Keratinocyte (primary cell): ENCODE measurements around the gene EID2B. TPM values are rescaled to one million over a fixed set of nuclear protein-coding genes. Genes with fewer than 3 reads are reported as not detected.
A peak's percentile ranks its signal among the peaks of the same experiment; 100 is the strongest.

Experiments used
- DNase-seq: peaks from one replicate; pipeline ENCODE4 v3.0.0-alpha.2; 2011; ENCODE audit warnings: low read depth, missing footprints, low spot score
- FAIRE-seq: peaks from 2 replicates; lab custom pipeline; 2011; peaks lifted over from hg19 to GRCh38; lab: Jason Lieb, UNC
- H2AFZ ChIP-seq: 2 replicates; pipeline ENCODE4 v1.6.0; 2012; ENCODE audit warnings: low read length, control low read depth, inconsistent platforms; ENCODE audit not compliant: control insufficient read depth
- H3K27ac ChIP-seq: 2 replicates; pipeline ENCODE4 v1.5.1; 2011; ENCODE audit warnings: low read length; ENCODE audit not compliant: control insufficient read depth, insufficient read depth
- H3K27me3 ChIP-seq: 3 replicates; pipeline ENCODE4 v1.6.0; 2011; ENCODE audit warnings: low read length; ENCODE audit not compliant: control insufficient read depth, insufficient read depth; ENCODE audit errors: extremely low read depth
- H3K36me3 ChIP-seq, 2 experiments: 2 replicates in 1 of 2; 3 replicates in 1 of 2; pipeline ENCODE4 v1.5.1; 2011; ENCODE audit warnings: low read length in 2 of 2, mild to moderate bottlenecking in 1 of 2; ENCODE audit not compliant: control insufficient read depth in 2 of 2, insufficient read depth in 2 of 2; ENCODE audit errors: extremely low read depth in 1 of 2
- H3K4me1 ChIP-seq: 3 replicates; pipeline ENCODE4 v1.5.1; 2011; ENCODE audit warnings: low read length; ENCODE audit not compliant: control insufficient read depth, insufficient read depth; ENCODE audit errors: extremely low read depth
- H3K4me2 ChIP-seq: 3 replicates; pipeline ENCODE4 v1.6.0; 2011; ENCODE audit warnings: low read depth, low read length; ENCODE audit not compliant: control insufficient read depth, insufficient read depth; ENCODE audit errors: extremely low read depth
- H3K4me3 ChIP-seq, 3 experiments: fragments of 200-600 bp in 1 of 3; sonication (generic) in 1 of 3; 2 replicates in 2 of 3; 3 replicates in 1 of 3; pipeline ENCODE4 v1.5.1; 2011 to 2016; ENCODE audit warnings: low read length in 3 of 3, mild to moderate bottlenecking in 3 of 3, control low read depth in 2 of 3, inconsistent platforms in 1 of 3, low read depth in 1 of 3, mixed read lengths in 1 of 3, mixed run types in 1 of 3, moderate library complexity in 1 of 3; ENCODE audit not compliant: control insufficient read depth in 2 of 3, insufficient read depth in 2 of 3; ENCODE audit errors: extremely low read depth in 1 of 3
- H3K79me2 ChIP-seq: 2 replicates; pipeline ENCODE4 v1.6.0; 2012; ENCODE audit warnings: low read length; ENCODE audit not compliant: control insufficient read depth, insufficient read depth
- H3K9ac ChIP-seq: 3 replicates; pipeline ENCODE4 v1.6.0; 2011; ENCODE audit warnings: low read length; ENCODE audit not compliant: control insufficient read depth, insufficient read depth; ENCODE audit errors: extremely low read depth
- H3K9me1 ChIP-seq: 3 replicates; pipeline ENCODE4 v1.6.0; 2011; ENCODE audit warnings: low read length; ENCODE audit not compliant: control insufficient read depth, insufficient read depth; ENCODE audit errors: extremely low read depth
- H3K9me3 ChIP-seq: 2 replicates; pipeline ENCODE4 v1.5.1; 2012; ENCODE audit warnings: low read depth, low read length; ENCODE audit not compliant: control insufficient read depth
- H4K20me1 ChIP-seq: 3 replicates; pipeline ENCODE4 v1.6.0; 2011; ENCODE audit warnings: low read length; ENCODE audit not compliant: control insufficient read depth, insufficient read depth; ENCODE audit errors: extremely low read depth
- EZH2 ChIP-seq: IDR thresholded peaks from one replicate; pipeline ENCODE4 v1.6.1; 2012; ENCODE audit warnings: inconsistent platforms, mild to moderate bottlenecking, low read length, moderate library complexity
- dilution Hi-C: fragments of 300-500 bp; cut with MboI; formaldehyde crosslinking; loops from one replicate; pipeline ENCODE4 v1.7.0; 2020; ENCODE audit warnings: low sequenced_read_pairs; ENCODE audit not compliant: extremely low pct_ligation_motif_present
- polyA plus RNA-seq, 5 experiments: library from polyadenylated mRNA; depleted of rRNA in 3 of 5; stranded (reverse) in 3 of 5; stranded (forward) in 1 of 5; unstranded in 1 of 5; fragments of >200 nt; gene quantifications; 1 replicate in 1 of 5; 2 replicates in 3 of 5; 3 replicates in 1 of 5; pipeline versions ENCODE4 v1.2.1 to v1.2.3, GENCODE V29; 2011 to 2012; ENCODE audit warnings: missing spikeins in 2 of 5, low read depth in 1 of 5, low replicate concordance in 1 of 5
- TF ChIP-seq, protein P1 (sequence below), 3 experiments: IDR thresholded peaks in 1 of 3; conservative IDR thresholded peaks in 1 of 3; optimal IDR thresholded peaks in 1 of 3; 2 replicates in 2 of 3; 3 replicates in 1 of 3; pipeline versions ENCODE3 to v1.5.1; 2011; ENCODE audit warnings: low read length in 3 of 3, mild to moderate bottlenecking in 3 of 3, moderate library complexity in 2 of 3, control low read depth in 1 of 3, inconsistent platforms in 1 of 3; ENCODE audit not compliant: insufficient read depth in 2 of 3; ENCODE audit errors: extremely low read depth in 1 of 3

EID2B gene
- polyA plus RNA-seq, 1 donor (not counting 4 experiments of a cell fraction or from before 2014, with no cell fraction given) = 1.1 TPM

DNA sequence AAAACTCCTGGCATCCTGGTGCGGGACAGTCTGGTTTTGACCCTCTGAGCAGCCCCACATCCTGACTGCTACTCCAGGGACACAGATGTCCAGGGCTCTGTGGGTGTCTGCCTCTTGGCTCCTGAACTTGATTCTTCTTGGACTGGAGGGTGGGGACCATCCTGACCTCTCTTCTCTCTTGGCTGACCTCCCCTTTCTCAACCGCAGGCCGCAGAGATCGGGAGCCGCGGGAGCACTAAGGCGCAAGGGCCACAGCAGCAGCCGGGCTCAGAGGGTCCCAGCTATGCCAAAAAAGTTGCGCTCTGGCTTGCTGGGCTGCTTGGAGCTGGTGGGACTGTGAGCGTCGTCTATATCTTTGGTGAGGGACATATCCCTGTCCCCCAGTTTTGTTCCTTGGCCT is 51.0 kb downstream of the EID2B start:
- H3K27ac ChIP-seq = peak overlapping the region; percentile 94
- no peak for DNase-seq
- no peak for FAIRE-seq

DNA sequence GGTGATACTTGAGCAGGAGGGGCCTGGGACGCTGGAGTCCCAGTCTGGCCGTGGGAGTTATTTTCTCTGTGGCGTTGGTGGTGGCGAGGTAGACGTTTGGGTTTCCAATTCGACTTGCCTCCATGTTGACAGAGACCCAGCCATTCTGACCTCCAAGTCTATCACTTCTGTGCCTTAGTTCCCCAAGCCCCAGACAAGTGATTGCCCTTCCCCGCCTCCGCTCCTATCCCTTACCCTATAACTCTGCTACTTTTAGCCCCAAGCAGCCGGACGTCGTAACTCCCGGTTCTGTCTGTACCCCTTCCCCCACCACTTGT is 51.5 kb downstream of the EID2B start:
- Histone ChIP-seq H3K9me3 (no peaks in the 10 kb centered on the region), H3K9ac (peak overlapping the region; percentile 99), H3K4me3 (peak overlapping the region; percentile 81 to 89 (median 83)), H4K20me1 (no peaks in the 10 kb centered on the region), H3K9me1 (no peaks in the 10 kb centered on the region), H3K36me3 (peaks cover 21 to 31% of the 10 kb centered on the region in 2 experiments), H3K4me2 (peak overlapping the region; percentile 99), H3K4me1 (peaks cover 16% of the 10 kb centered on the region), H3K27me3 (no peaks in the 10 kb centered on the region), H3K79me2 (peaks cover 27% of the 10 kb centered on the region), H3K27ac (peak overlapping the region; percentile 94), H2AFZ (peak overlapping the region; percentile 83)
- dilution Hi-C loops = no loop called here
- DNase-seq (no peak), FAIRE-seq (no peak)
- TF ChIP-seq, protein P1, sequence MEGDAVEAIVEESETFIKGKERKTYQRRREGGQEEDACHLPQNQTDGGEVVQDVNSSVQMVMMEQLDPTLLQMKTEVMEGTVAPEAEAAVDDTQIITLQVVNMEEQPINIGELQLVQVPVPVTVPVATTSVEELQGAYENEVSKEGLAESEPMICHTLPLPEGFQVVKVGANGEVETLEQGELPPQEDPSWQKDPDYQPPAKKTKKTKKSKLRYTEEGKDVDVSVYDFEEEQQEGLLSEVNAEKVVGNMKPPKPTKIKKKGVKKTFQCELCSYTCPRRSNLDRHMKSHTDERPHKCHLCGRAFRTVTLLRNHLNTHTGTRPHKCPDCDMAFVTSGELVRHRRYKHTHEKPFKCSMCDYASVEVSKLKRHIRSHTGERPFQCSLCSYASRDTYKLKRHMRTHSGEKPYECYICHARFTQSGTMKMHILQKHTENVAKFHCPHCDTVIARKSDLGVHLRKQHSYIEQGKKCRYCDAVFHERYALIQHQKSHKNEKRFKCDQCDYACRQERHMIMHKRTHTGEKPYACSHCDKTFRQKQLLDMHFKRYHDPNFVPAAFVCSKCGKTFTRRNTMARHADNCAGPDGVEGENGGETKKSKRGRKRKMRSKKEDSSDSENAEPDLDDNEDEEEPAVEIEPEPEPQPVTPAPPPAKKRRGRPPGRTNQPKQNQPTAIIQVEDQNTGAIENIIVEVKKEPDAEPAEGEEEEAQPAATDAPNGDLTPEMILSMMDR (optimal IDR thresholded peaks at IDR 0.05 in 1 of 3, IDR thresholded peaks at IDR 0.05 in 1 of 3, conservative IDR thresholded peaks at IDR 0.05 in 1 of 3; ENCODE audit: extremely low read depth in 1 of 3, insufficient read depth in 2 of 3, low read length in 3 of 3) = no peak

More for the DNA sequence above, 51.0 kb downstream of the EID2B start:
- TF ChIP-seq EZH2 = no peak
- TF ChIP-seq, protein P1 (optimal IDR thresholded peaks at IDR 0.05 in 1 of 3, IDR thresholded peaks at IDR 0.05 in 1 of 3, conservative IDR thresholded peaks at IDR 0.05 in 1 of 3; ENCODE audit: extremely low read depth in 1 of 3, insufficient read depth in 2 of 3, low read length in 3 of 3) = no peak
- peak overlapping the region; percentile 99 for H3K4me2 ChIP-seq
- H3K9me1 ChIP-seq = no peaks in the 10 kb centered on the region
- peak overlapping the region; percentile 99 for H3K9ac ChIP-seq
- H2AFZ ChIP-seq = no peak overlapping the region
- peaks cover 3% of the 10 kb centered on the region for H4K20me1 ChIP-seq
- no peaks in the 10 kb centered on the region for H3K27me3 ChIP-seq
- dilution Hi-C loops = no loop called here
- H3K79me2 ChIP-seq = peaks cover 32% of the 10 kb centered on the region
- peak overlapping the region; percentile 81 to 89 (median 83) for H3K4me3 ChIP-seq
- H3K4me1 ChIP-seq = peaks cover 16% of the 10 kb centered on the region
- H3K36me3 ChIP-seq = peaks cover 20 to 31% of the 10 kb centered on the region in 2 experiments
- no peaks in the 10 kb centered on the region for H3K9me3 ChIP-seq

Other genes with a start within 250 kb of the EID2B start
- not detected in 3 replicates for gene IFNL1, start 236.4 kb downstream of the EID2B start, polyA plus RNA-seq
- 0.04 to 0.16 TPM (median 0.04 TPM) in 3 replicates for gene LRFN1, start 212.0 kb downstream of the EID2B start, polyA plus RNA-seq
- gene GMFG, start 196.8 kb downstream of the EID2B start, polyA plus RNA-seq = 0.14 TPM in 1 of 3 replicates, not detected in the others
- gene SAMD4B, start 190.4 kb downstream of the EID2B start, polyA plus RNA-seq = 20.9 to 40.5 TPM (median 28.1 TPM) in 3 replicates
- gene PAF1, start 141.7 kb downstream of the EID2B start, polyA plus RNA-seq = 30.7 to 53.3 TPM (median 39.4 TPM) in 3 replicates
- gene MED29, start 141.5 kb downstream of the EID2B start, polyA plus RNA-seq = 14.7 to 18.8 TPM (median 18.2 TPM) in 3 replicates
- 10.4 to 14.2 TPM (median 12.8 TPM) in 3 replicates for gene ZFP36, start 126.0 kb downstream of the EID2B start, polyA plus RNA-seq
- 3.6 to 6.4 TPM (median 5.2 TPM) in 3 replicates for gene PLEKHG2, start 120.2 kb downstream of the EID2B start, polyA plus RNA-seq
- 1,323 to 2,302 TPM (median 1,614 TPM) in 3 replicates for gene RPS16, start 96.9 kb downstream of the EID2B start, polyA plus RNA-seq
- 46.1 to 83.7 TPM (median 63.2 TPM) in 3 replicates for gene SUPT5H, start 87.3 kb downstream of the EID2B start, polyA plus RNA-seq
- gene TIMM50, start 52.0 kb downstream of the EID2B start, polyA plus RNA-seq = 71.6 to 91.5 TPM (median 85.5 TPM) in 3 replicates
- gene DLL3, start 33.9 kb downstream of the EID2B start, polyA plus RNA-seq = 0.80 to 1.1 TPM (median 0.89 TPM) in 3 replicates
- gene SELENOV, start 17.7 kb downstream of the EID2B start, polyA plus RNA-seq = not detected in 3 replicates
- gene EID2, start 7.3 kb upstream of the EID2B start, polyA plus RNA-seq = 9.5 to 12.9 TPM (median 9.6 TPM) in 3 replicates
- gene LGALS13, start 69.7 kb upstream of the EID2B start, polyA plus RNA-seq = not detected in 3 replicates
- not detected in 3 replicates for gene LGALS16, start 123.1 kb upstream of the EID2B start, polyA plus RNA-seq
- gene LGALS14, start 171.6 kb upstream of the EID2B start, polyA plus RNA-seq = not detected in 3 replicates
- gene CLC, start 205.2 kb upstream of the EID2B start, polyA plus RNA-seq = not detected in 3 replicates
- gene LEUTX, start 246.0 kb upstream of the EID2B start, polyA plus RNA-seq = not detected in 3 replicates